Ecto neural progenitor cell (in vitro differentiated cells): ENCODE data around the gene ARF1.

Experiments used
- DNase-seq: peaks from one replicate; pipeline ENCODE4 v3.0.0-alpha.2; 2018; ENCODE audit warnings: low spot score

The ARF1 gene

GRCh38 chr1:228071839-228072657 lies 10.5 kb upstream of the ARF1 start:
- DNase-seq = no peak

GRCh38 chr1:228072658-228073043 lies 9.9 kb upstream of the ARF1 start:
- DNase-seq = no peak

GRCh38 chr1:228073061-228073856 lies 9.2 kb upstream of the ARF1 start:
- peak; percentile 58 for DNase-seq

- DNase-seq = peak; percentile 62
These were observed 8.5 kb upstream of the ARF1 start for GRCh38 chr1:228073857-228074545.

- peak; percentile 43 for DNase-seq
These were observed 7.4 kb upstream of the ARF1 start for GRCh38 chr1:228074954-228075730.

- no peak for DNase-seq
These were observed 6.7 kb upstream of the ARF1 start for GRCh38 chr1:228075801-228076271.

GRCh38 chr1:228076796-228077430 lies 5.6 kb upstream of the ARF1 start:
- DNase-seq = no peak

- DNase-seq = no peak
These were observed 4.8 kb upstream of the ARF1 start for GRCh38 chr1:228077565-228078330.

GRCh38 chr1:228079013-228079412 lies 3.5 kb upstream of the ARF1 start:
- DNase-seq = no peak

GRCh38 chr1:228079601-228080263 lies 2.8 kb upstream of the ARF1 start:
- peak; percentile 43 for DNase-seq

GRCh38 chr1:228081144-228081543 lies 1.4 kb upstream of the ARF1 start:
- DNase-seq = peak; percentile 48

GRCh38 chr1:228081578-228082213 lies 812 bp upstream of the ARF1 start:
- DNase-seq = peak; percentile 71

GRCh38 chr1:228082918-228083870 lies 686 bp downstream of the ARF1 start:
- no peak for DNase-seq

- DNase-seq = no peak
These were observed 1.4 kb downstream of the ARF1 start for GRCh38 chr1:228083871-228084278.

- no peak for DNase-seq
These were observed 1.8 kb downstream of the ARF1 start for GRCh38 chr1:228084325-228084724.

- DNase-seq = no peak
These were observed 2.3 kb downstream of the ARF1 start for GRCh38 chr1:228084797-228085196.

GRCh38 chr1:228085287-228085951 lies 2.9 kb downstream of the ARF1 start:
- no peak for DNase-seq
